ENCODE results near the gene SASH3.

The SASH3 gene

DNA sequence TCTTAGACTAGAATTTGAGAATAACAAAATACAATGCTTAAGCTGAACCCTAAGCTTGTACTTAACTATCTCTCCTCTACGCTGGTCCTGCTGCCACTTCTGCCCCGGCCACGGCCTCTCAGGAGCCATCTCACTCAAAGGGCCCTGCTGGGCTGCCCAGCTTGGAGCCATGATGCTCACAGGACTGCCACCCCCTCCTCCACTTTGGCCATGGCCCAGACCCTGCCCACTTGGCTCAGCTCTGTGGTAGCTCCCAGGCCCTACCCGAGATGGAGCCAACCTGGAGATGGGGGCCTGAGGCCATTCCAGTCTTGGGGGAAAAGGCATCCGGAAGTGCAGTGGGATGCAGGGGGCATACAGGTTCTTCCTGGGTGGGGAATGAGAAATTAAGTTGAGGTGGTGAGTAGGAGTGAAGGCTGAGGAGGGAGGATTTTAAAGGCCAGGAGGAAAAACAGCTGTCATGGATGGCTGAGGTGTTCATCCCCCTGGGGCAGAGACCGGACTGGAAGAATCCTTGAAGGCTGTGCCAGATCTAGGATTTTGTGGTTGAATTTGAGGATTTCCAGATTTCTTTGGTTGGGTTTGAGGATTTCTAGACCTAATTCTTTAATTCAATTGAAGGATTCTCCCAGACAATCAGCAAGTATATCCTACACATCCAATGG is 824 bp downstream of the SASH3 start:
- TF ChIP-seq CTCF (conservative IDR thresholded peaks at IDR 0.05; ENCODE audit: low read depth, low read length): no peak

DNA sequence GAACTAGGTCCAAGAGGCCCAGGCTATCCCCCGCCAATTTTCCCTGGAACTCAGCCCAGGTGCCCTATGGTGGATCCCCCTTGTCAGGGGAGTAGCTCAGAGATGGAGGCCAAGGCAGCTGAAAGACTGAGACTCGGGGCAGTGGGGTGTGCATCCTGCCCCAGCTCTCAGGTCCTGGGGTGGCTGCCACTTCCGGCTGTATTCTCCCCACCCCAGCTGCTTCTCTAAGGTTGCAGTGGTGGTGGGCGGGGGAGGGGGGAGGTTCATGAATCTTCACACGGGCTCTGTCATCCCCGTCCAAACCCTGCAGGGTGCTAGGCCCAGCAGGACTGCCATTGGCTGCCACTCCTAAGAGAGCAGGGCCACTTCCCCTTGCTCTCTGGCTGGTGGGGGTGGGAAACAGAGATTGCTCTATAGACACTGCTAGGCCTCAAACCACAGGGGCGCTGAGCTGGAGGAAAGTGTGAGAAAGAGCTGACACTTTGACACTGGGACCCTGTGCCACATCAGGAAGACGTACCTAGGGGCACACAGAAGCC is 1.5 kb downstream of the SASH3 start:
- DNase-seq (ENCODE audit: low read depth): peak; percentile 7
- no peak overlapping the region for H3K4me3 ChIP-seq (ENCODE audit: low read depth, low read length)

More for the DNA sequence above, 824 bp downstream of the SASH3 start:
- DNase-seq (ENCODE audit: low read depth): no peak
- H3K4me3 ChIP-seq (ENCODE audit: low read depth, low read length): no peak overlapping the region

GRCh38 chrX:129781680-129782495 is 2.1 kb downstream of the SASH3 start:
- DNase-seq (ENCODE audit: low read depth): no peak
- no peak overlapping the region for H3K4me3 ChIP-seq (ENCODE audit: low read depth, low read length)
- TF ChIP-seq CTCF (conservative IDR thresholded peaks at IDR 0.05; ENCODE audit: low read depth, low read length): no peak

More for the DNA sequence above, 1.5 kb downstream of the SASH3 start:
- no peak for TF ChIP-seq CTCF (conservative IDR thresholded peaks at IDR 0.05; ENCODE audit: low read depth, low read length)

DNA sequence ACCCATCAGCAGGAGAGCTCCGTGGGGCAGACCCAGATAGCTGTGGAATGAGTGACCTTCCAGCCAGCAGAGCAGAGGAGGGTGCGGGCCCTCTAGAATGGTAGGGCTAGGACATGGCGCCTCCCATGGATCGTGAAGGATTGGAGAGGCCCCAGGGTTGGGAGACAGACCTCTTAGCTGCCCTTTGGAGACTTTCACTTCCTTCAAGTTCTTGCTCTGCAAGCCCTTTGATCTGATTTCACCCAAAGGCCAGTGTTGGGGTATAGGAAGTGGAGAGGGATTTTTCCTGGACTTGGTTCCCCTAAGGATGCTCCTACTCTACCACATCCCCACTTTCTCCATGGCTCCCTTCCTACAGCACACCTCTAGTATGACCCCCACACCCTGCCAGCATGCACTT is 3.0 kb downstream of the SASH3 start:
- DNase-seq (ENCODE audit: low read depth): no peak
- TF ChIP-seq CTCF (conservative IDR thresholded peaks at IDR 0.05; ENCODE audit: low read depth, low read length): no peak
- H3K4me3 ChIP-seq (ENCODE audit: low read depth, low read length): no peak overlapping the region

DNA sequence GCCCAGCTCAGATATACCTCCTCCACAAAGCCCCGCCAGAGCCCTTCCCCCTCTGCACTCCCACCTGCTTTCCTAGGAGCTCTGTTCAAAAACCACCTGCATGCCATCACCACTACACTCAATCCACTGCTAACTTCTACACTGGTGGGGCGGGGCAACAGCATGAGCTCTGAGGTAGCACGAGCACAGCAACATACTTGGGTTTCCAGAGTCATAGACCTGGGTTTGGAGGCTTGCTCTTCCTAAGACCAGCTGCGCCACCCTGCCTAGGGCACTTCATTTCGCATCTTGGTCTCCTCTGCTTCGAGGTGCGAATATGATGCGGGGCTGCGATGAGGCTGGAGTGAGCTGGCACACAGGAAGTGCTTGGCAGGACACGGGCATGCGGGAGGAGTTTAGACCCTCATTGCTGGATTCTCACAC is 3.6 kb downstream of the SASH3 start:
- DNase-seq (ENCODE audit: low read depth): no peak
- no peak for TF ChIP-seq CTCF (conservative IDR thresholded peaks at IDR 0.05; ENCODE audit: low read depth, low read length)
- no peak overlapping the region for H3K4me3 ChIP-seq (ENCODE audit: low read depth, low read length)

GRCh38 chrX:129784371-129784770 is 4.6 kb downstream of the SASH3 start:
- no peak for DNase-seq (ENCODE audit: low read depth)
- H3K4me3 ChIP-seq (ENCODE audit: low read depth, low read length): no peak overlapping the region
- no peak for TF ChIP-seq CTCF (conservative IDR thresholded peaks at IDR 0.05; ENCODE audit: low read depth, low read length)

Data from choroid plexus epithelial cell (primary cell).